ENCODE results near the gene ZBTB40. TPM values are rescaled to one million over a fixed set of nuclear protein-coding genes. Genes with fewer than 3 reads are reported as not detected.

ZBTB40 gene
- total and polyA plus RNA-seq, 10 of the 15 experiments (the other 5 are each of a cell fraction or from before 2014, with no cell fraction given) = 1.9 to 14.4 (median 9.0) TPM

- no TSS peak for BruUV-seq (replicated peaks)
- Histone ChIP-seq H3K4me3 (no peak overlapping the region), H3K9ac (ENCODE audit: control insufficient read depth, insufficient read depth, low read length) (no peak overlapping the region), H4K20me1 (ENCODE audit: control insufficient read depth, insufficient read depth) (no peaks in the 10 kb centered on the region), H3K9me3 (replicated peaks; ENCODE audit: control insufficient read depth, insufficient read depth, low read length) (peaks cover 2% of the 10 kb centered on the region; the same call in 2 of the 3 replicates), H3K4me1 (ENCODE audit: control insufficient read depth, insufficient read depth, low read length) (no peaks in the 10 kb centered on the region), H3K79me2 (ENCODE audit: control insufficient read depth, insufficient read depth, low read length) (peaks cover 3% of the 10 kb centered on the region), H3K36me3 (ENCODE audit: control insufficient read depth in 2 of 2, insufficient read depth in 2 of 2, low read length in 1 of 2) (peaks cover 0 to 3% of the 10 kb centered on the region in 2 experiments; a peak in 2 of 4 replicates), H3K27me3 (replicated peaks in 1 of 2; ENCODE audit: control insufficient read depth in 2 of 2, insufficient read depth in 2 of 2, low read length in 1 of 2) (no peaks in the 10 kb centered on the region), H3K4me2 (ENCODE audit: control insufficient read depth, insufficient read depth) (no peak overlapping the region), H2AFZ (ENCODE audit: control insufficient read depth, low read depth, low read length) (no peak overlapping the region), H3K27ac (ENCODE audit: control insufficient read depth, insufficient read depth) (no peak overlapping the region)
- ATAC-seq = no peak
- WGBS (ENCODE audit: insufficient coverage, insufficient replicate concordance, low lambda C conversion rate, missing lambda C conversion rate) = over 99% methylated on average over 5 of the region's 5 CpGs
- FAIRE-seq = no peak
- intact Hi-C loops (cut with micrococcal nuclease; ENCODE audit: unreplicated experiment) = no loop called here
- in situ Hi-C loops (cut with MboI) = no loop called here
- ChIA-PET CTCF (interaction anchor here (1.0 kb wide), 1 partner anchor 16 kb away, joined by 3 read pairs; no protein-coding TSS in a partner anchor), POLR2A (no interaction called here), SMC1A (ENCODE audit: uncharacterized antibody, unreplicated experiment) (no interaction called here), RAD21 (ENCODE audit: unreplicated experiment) (no interaction called here)
- DNase-seq (ENCODE audit: low read depth, low spot score) = no peak
- TF ChIP-seq CREM (IDR thresholded peaks at IDR 0.05; ENCODE audit: low read depth) (no peak), RAD51 (IDR thresholded peaks at IDR 0.05) (no peak), BCL11A (IDR thresholded peaks at IDR 0.05; ENCODE audit: low read depth, low read length) (no peak), YY1 (IDR thresholded peaks at IDR 0.05; ENCODE audit: low read depth, low read length) (no peak), USF1 (IDR thresholded peaks at IDR 0.05; ENCODE audit: borderline replicate concordance, extremely low read length, insufficient read depth, low read depth, low read length) (no peak), MEF2B (IDR thresholded peaks at IDR 0.05; ENCODE audit: partially characterized antibody, poor library complexity, severe bottlenecking) (no peak), HCFC1 (IDR thresholded peaks at IDR 0.05; ENCODE audit: low read length) (no peak), PAX5 (IDR thresholded peaks at IDR 0.05; ENCODE audit: borderline replicate concordance, low read depth, low read length) (no peak), SMC3 (IDR thresholded peaks at IDR 0.05; ENCODE audit: borderline replicate concordance, low read length) (no peak), JUND (IDR thresholded peaks at IDR 0.05; ENCODE audit: low read depth, low read length) (no peak), NBN (IDR thresholded peaks at IDR 0.05) (no peak), MYB (IDR thresholded peaks at IDR 0.05; ENCODE audit: borderline replicate concordance, low read depth, low read length) (no peak)
These were observed 36.7 kb downstream of the ZBTB40 start for GRCh38 chr1:22488319-22488718.

All from GM12878 (cell line).